Measurements from ENCODE around the gene KLHDC7A. TPM values are rescaled to one million over a fixed set of nuclear protein-coding genes. Genes with fewer than 3 reads are reported as not detected.

Gene KLHDC7A
- total RNA-seq, 1 experiment from 2014 or later, result not detected

- peaks cover 8% of the 10 kb centered on the region for H3K4me1 Mint-ChIP-seq (ENCODE audit: insufficient read depth, unreplicated experiment)
- BruUV-seq (replicated peaks), result no TSS peak
- no peak overlapping the region for H3K27ac Mint-ChIP-seq (ENCODE audit: low read depth, unreplicated experiment)
- no peaks in the 10 kb centered on the region for H3K36me3 Mint-ChIP-seq (ENCODE audit: insufficient read depth, unreplicated experiment)
- H3K27me3 Mint-ChIP-seq (ENCODE audit: insufficient read depth, unreplicated experiment), result peaks cover 1% of the 10 kb centered on the region
- H3K9me3 Mint-ChIP-seq (ENCODE audit: unreplicated experiment), result peaks cover 4% of the 10 kb centered on the region
- intact Hi-C loops (cut with micrococcal nuclease), result no loop called here
- DNase-seq (ENCODE audit: unreplicated experiment), result no peak
- TF ChIP-seq CTCF (IDR thresholded peaks at IDR 0.05; ENCODE audit: unreplicated experiment), result no peak
- ChIA-PET POLR2A (interaction anchor here (0.5 kb wide), 1 partner anchor 719 kb away, joined by 3 read pairs; no protein-coding TSS in a partner anchor), CTCF (interaction anchor here (1.2 kb wide), 1 partner anchor 96 kb away, joined by 4 read pairs; no protein-coding TSS in a partner anchor)
- H3K4me3 Mint-ChIP-seq (ENCODE audit: unreplicated experiment), result no peak overlapping the region
Observed at GRCh38 chr1:18485227-18485626, 4.5 kb downstream of the KLHDC7A start.

GRCh38 chr1:18486195-18486594, 5.5 kb downstream of the KLHDC7A start:
- intact Hi-C loops (cut with micrococcal nuclease), result no loop called here
- no peaks in the 10 kb centered on the region for H3K36me3 Mint-ChIP-seq (ENCODE audit: insufficient read depth, unreplicated experiment)
- no peaks in the 10 kb centered on the region for H3K4me1 Mint-ChIP-seq (ENCODE audit: insufficient read depth, unreplicated experiment)
- no peak for TF ChIP-seq CTCF (IDR thresholded peaks at IDR 0.05; ENCODE audit: unreplicated experiment)
- POLR2A ChIA-PET, result interaction anchor here (0.6 kb wide), 1 partner anchor 1363 kb away, joined by 4 read pairs; no protein-coding TSS in a partner anchor
- no peak for DNase-seq (ENCODE audit: unreplicated experiment)
- no peak overlapping the region for H3K4me3 Mint-ChIP-seq (ENCODE audit: unreplicated experiment)
- no peak overlapping the region for H3K27ac Mint-ChIP-seq (ENCODE audit: low read depth, unreplicated experiment)
- H3K27me3 Mint-ChIP-seq (ENCODE audit: insufficient read depth, unreplicated experiment), result peaks cover 11% of the 10 kb centered on the region
- peaks cover 4% of the 10 kb centered on the region for H3K9me3 Mint-ChIP-seq (ENCODE audit: unreplicated experiment)
- CTCF ChIA-PET, result interaction anchor here (1.2 kb wide), 1 partner anchor 95 kb away, joined by 4 read pairs; no protein-coding TSS in a partner anchor
- no TSS peak for BruUV-seq (replicated peaks)

GRCh38 chr1:18489417-18490143, 8.8 kb downstream of the KLHDC7A start:
- CTCF ChIA-PET, result interaction anchor here (0.6 kb wide), 1 partner anchor 93 kb away, joined by 5 read pairs; no protein-coding TSS in a partner anchor
- no peak overlapping the region for H3K4me3 Mint-ChIP-seq (ENCODE audit: unreplicated experiment)
- H3K4me1 Mint-ChIP-seq (ENCODE audit: insufficient read depth, unreplicated experiment), result no peaks in the 10 kb centered on the region
- no peaks in the 10 kb centered on the region for H3K36me3 Mint-ChIP-seq (ENCODE audit: insufficient read depth, unreplicated experiment)
- H3K27me3 Mint-ChIP-seq (ENCODE audit: insufficient read depth, unreplicated experiment), result peaks cover 27% of the 10 kb centered on the region
- DNase-seq (ENCODE audit: unreplicated experiment), result no peak
- POLR2A ChIA-PET, result no interaction called here
- no TSS peak for BruUV-seq (replicated peaks)
- H3K27ac Mint-ChIP-seq (ENCODE audit: low read depth, unreplicated experiment), result no peak overlapping the region
- intact Hi-C loops (cut with micrococcal nuclease), result no loop called here
- no peak for TF ChIP-seq CTCF (IDR thresholded peaks at IDR 0.05; ENCODE audit: unreplicated experiment)
- no peaks in the 10 kb centered on the region for H3K9me3 Mint-ChIP-seq (ENCODE audit: unreplicated experiment)

DNA sequence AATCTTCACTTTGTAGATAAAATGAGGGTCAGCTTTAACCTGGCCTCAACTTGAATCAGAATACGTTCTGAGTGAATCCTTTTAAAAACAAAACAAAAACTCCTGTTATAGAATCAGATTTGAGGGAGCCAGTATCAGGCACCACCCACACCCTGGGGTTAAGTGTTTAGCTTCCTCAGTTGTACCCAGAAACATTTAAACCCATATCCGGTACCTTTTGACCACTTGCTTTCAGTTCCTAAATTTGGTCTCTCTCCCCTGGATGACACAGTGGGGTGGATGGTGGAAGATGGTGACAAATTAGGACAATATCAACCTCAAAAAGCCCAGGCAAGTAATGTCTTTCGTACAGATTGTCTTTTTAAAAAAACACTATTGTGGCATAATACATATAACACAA, 10.4 kb downstream of the KLHDC7A start:
- no TSS peak for BruUV-seq (replicated peaks)
- ChIA-PET POLR2A (no interaction called here), CTCF (interaction anchor here (1.0 kb wide), 1 partner anchor 60 kb away, joined by 3 read pairs; no protein-coding TSS in a partner anchor)
- Mint-ChIP-seq H3K27me3 (ENCODE audit: insufficient read depth, unreplicated experiment) (peaks cover 27% of the 10 kb centered on the region), H3K9me3 (ENCODE audit: unreplicated experiment) (no peaks in the 10 kb centered on the region), H3K4me3 (ENCODE audit: unreplicated experiment) (no peak overlapping the region), H3K4me1 (ENCODE audit: insufficient read depth, unreplicated experiment) (no peaks in the 10 kb centered on the region), H3K27ac (ENCODE audit: low read depth, unreplicated experiment) (no peak overlapping the region), H3K36me3 (ENCODE audit: insufficient read depth, unreplicated experiment) (no peaks in the 10 kb centered on the region)
- intact Hi-C loops (cut with micrococcal nuclease), result no loop called here
- DNase-seq (ENCODE audit: unreplicated experiment), result no peak
- TF ChIP-seq CTCF (IDR thresholded peaks at IDR 0.05; ENCODE audit: unreplicated experiment), result no peak
